Vagina (tissue), 2 donors: ENCODE data around the gene ZNF320.

Experiments used
- POLR2A ChIP-seq, 2 donors: fragments of 450-650 bp; IDR thresholded peaks; one replicate each; pipeline ENCODE4 v1.6.1; 2017; ENCODE audit warnings: antibody characterized with exemption in 2 of 2, mild to moderate bottlenecking in 2 of 2, moderate library complexity in 2 of 2
- POLR2AphosphoS5 ChIP-seq, 2 donors: sonication (generic); formaldehyde crosslinking; IDR thresholded peaks; one replicate each; pipeline ENCODE4 v1.9.0; 2017; ENCODE audit warnings: antibody characterized with exemption in 2 of 2, mild to moderate bottlenecking in 2 of 2, low read depth in 1 of 2; ENCODE audit not compliant: insufficient read depth in 1 of 2
- TF ChIP-seq, protein P1 (sequence below), 3 experiments: fragments of 450-650 bp in 2 of 3; fragments of 200-600 bp in 1 of 3; sonication (generic) in 1 of 3; IDR thresholded peaks; one replicate each; pipeline ENCODE4 v1.5.1; 2017 to 2019; ENCODE audit warnings: antibody characterized with exemption in 3 of 3, mild to moderate bottlenecking in 2 of 3, moderate library complexity in 2 of 3

DNA sequence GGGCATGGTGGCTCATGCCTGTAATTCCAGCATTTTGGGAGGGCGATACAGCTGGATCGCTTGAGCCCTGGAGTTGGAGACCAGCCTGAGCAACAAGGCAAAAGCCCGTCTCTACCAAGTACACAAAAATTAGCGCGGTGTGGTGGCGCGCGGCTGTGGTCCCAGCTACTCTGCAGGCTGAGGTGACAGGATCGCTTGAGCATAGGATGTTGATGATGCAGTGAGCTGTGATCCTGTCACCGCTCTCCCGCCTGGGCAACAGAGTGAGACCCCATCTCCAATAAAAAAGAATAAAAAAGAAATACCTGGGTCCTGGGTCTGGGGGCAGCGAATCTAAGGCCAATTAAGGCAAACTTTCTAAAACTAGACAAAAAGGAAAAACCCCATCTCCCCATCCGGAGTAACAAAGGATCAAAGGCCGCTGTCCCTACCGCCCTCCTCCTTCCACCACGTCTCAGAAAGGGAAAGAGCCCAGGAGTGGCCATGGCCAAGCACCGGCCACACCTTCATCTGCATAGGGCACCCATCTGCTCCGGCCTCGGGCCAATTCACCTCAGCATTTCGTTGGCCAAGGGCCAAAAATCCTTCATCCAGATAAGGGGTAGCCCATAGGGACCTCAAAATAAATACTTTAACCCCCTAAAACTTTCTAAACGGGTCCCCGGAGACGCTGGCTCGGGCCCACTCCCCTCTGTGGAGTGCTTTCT, 851 bp downstream of the ZNF320 start:
- no peak for TF ChIP-seq POLR2A (IDR thresholded peaks at IDR 0.05)
- TF ChIP-seq, protein P1, sequence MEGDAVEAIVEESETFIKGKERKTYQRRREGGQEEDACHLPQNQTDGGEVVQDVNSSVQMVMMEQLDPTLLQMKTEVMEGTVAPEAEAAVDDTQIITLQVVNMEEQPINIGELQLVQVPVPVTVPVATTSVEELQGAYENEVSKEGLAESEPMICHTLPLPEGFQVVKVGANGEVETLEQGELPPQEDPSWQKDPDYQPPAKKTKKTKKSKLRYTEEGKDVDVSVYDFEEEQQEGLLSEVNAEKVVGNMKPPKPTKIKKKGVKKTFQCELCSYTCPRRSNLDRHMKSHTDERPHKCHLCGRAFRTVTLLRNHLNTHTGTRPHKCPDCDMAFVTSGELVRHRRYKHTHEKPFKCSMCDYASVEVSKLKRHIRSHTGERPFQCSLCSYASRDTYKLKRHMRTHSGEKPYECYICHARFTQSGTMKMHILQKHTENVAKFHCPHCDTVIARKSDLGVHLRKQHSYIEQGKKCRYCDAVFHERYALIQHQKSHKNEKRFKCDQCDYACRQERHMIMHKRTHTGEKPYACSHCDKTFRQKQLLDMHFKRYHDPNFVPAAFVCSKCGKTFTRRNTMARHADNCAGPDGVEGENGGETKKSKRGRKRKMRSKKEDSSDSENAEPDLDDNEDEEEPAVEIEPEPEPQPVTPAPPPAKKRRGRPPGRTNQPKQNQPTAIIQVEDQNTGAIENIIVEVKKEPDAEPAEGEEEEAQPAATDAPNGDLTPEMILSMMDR (IDR thresholded peaks at IDR 0.05): no peak
- no peak for TF ChIP-seq POLR2AphosphoS5 (IDR thresholded peaks at IDR 0.05; ENCODE audit: insufficient read depth in 1 of 2, low read depth in 1 of 2)
